Pulmonary artery endothelial cell (primary cell): Measurements from ENCODE around the gene C6orf136. TPM values are rescaled to one million over a fixed set of nuclear protein-coding genes. Genes with fewer than 3 reads are reported as not detected.
A peak's percentile ranks its signal among the peaks of the same experiment; 100 is the strongest.
"Not testable (repeated sequence)": the region's sequence is repeated elsewhere in the genome, so short reads cannot be mapped to it uniquely, and the experiment has no call there.

ENCODE experiments used
- DNase-seq: peaks from one replicate; pipeline ENCODE4 v3.0.0-alpha.2; 2011; ENCODE audit warnings: low read depth, low spot score
- total RNA-seq: library from RNA; depleted of rRNA; stranded (reverse); fragments of >200 nt; gene quantifications from 2 replicates; pipeline ENCODE4 v1.2.3, GENCODE V29; 2014

C6orf136 gene
- total RNA-seq, 1 donor from 2014 or later: 2.3 TPM

GRCh38 chr6:30656513-30656912, 9.6 kb downstream of the C6orf136 start:
- DNase-seq: no peak

- no peak for DNase-seq
Observed at GRCh38 chr6:30657454-30657853, 10.5 kb downstream of the C6orf136 start.

GRCh38 chr6:30657922-30658321, 11.0 kb downstream of the C6orf136 start:
- not testable (repeated sequence) for DNase-seq

- DNase-seq: no peak
Observed at GRCh38 chr6:30664994-30665767, 18.2 kb downstream of the C6orf136 start.

- DNase-seq: not testable (repeated sequence)
Observed at GRCh38 chr6:30666300-30666699, 19.4 kb downstream of the C6orf136 start.

GRCh38 chr6:30670760-30671527, 24.0 kb downstream of the C6orf136 start:
- no peak for DNase-seq

GRCh38 chr6:30672445-30673253, 25.7 kb downstream of the C6orf136 start, which contains the start of gene DHX16:
Gene DHX16, minus strand, starts transcription at chr6:30673006. Its CDS starts 165 bp downstream, at chr6:30672841.
- DNase-seq: peak; percentile 90

GRCh38 chr6:30676660-30677285, 29.8 kb downstream of the C6orf136 start:
- DNase-seq: no peak

GRCh38 chr6:30678964-30679726, 32.2 kb downstream of the C6orf136 start:
- no peak for DNase-seq

- DNase-seq: no peak
Observed at GRCh38 chr6:30679765-30680535, 33.0 kb downstream of the C6orf136 start.

- no peak for DNase-seq
Observed at GRCh38 chr6:30681766-30682142, 34.8 kb downstream of the C6orf136 start.

GRCh38 chr6:30682143-30683117, 35.5 kb downstream of the C6orf136 start:
- peak; percentile 83 for DNase-seq

- no peak for DNase-seq
Observed at GRCh38 chr6:30683183-30683979, 36.4 kb downstream of the C6orf136 start.

- DNase-seq: no peak
Observed at GRCh38 chr6:30683980-30684338, 37.0 kb downstream of the C6orf136 start.

GRCh38 chr6:30684386-30685156, 37.6 kb downstream of the C6orf136 start:
- no peak for DNase-seq

GRCh38 chr6:30685157-30686008, 38.5 kb downstream of the C6orf136 start:
- DNase-seq: no peak
